ENCODE measurements around the gene CHST8. TPM values are rescaled to one million over a fixed set of nuclear protein-coding genes. Genes with fewer than 3 reads are reported as not detected.

Gene CHST8
- total RNA-seq, 1 donor from 2014 or later, result not detected

GRCh38 chr19:33788676-33789075, 166.9 kb downstream of the CHST8 start:
- Histone ChIP-seq H3K27me3 (ENCODE audit: control insufficient read depth, insufficient read depth, low read length) (peaks cover 15% of the 10 kb centered on the region), H3K36me3 (ENCODE audit: control insufficient read depth, insufficient read depth, low read length) (no peaks in the 10 kb centered on the region), H3K4me3 (ENCODE audit: low read depth, low read length) (no peak overlapping the region)
- no peak for TF ChIP-seq CTCF (IDR thresholded peaks at IDR 0.05; ENCODE audit: insufficient read depth, low read length, poor library complexity, severe bottlenecking)
- no peak for DNase-seq (ENCODE audit: low read depth)

GRCh38 chr19:33789344-33789743, 167.6 kb downstream of the CHST8 start:
- no peak overlapping the region for H3K4me3 ChIP-seq (ENCODE audit: low read depth, low read length)
- peaks cover 15% of the 10 kb centered on the region for H3K27me3 ChIP-seq (ENCODE audit: control insufficient read depth, insufficient read depth, low read length)
- no peak for DNase-seq (ENCODE audit: low read depth)
- TF ChIP-seq CTCF (IDR thresholded peaks at IDR 0.05; ENCODE audit: insufficient read depth, low read length, poor library complexity, severe bottlenecking), result no peak
- H3K36me3 ChIP-seq (ENCODE audit: control insufficient read depth, insufficient read depth, low read length), result no peaks in the 10 kb centered on the region

GRCh38 chr19:33794683-33795369, 173.1 kb downstream of the CHST8 start:
- H3K27me3 ChIP-seq (ENCODE audit: control insufficient read depth, insufficient read depth, low read length), result peaks cover 12% of the 10 kb centered on the region
- DNase-seq (ENCODE audit: low read depth), result no peak
- no peak for TF ChIP-seq CTCF (IDR thresholded peaks at IDR 0.05; ENCODE audit: insufficient read depth, low read length, poor library complexity, severe bottlenecking)
- H3K36me3 ChIP-seq (ENCODE audit: control insufficient read depth, insufficient read depth, low read length), result no peaks in the 10 kb centered on the region
- H3K4me3 ChIP-seq (ENCODE audit: low read depth, low read length), result peak overlapping the region; percentile 67

- DNase-seq (ENCODE audit: low read depth), result no peak
- peak overlapping the region; percentile 67 for H3K4me3 ChIP-seq (ENCODE audit: low read depth, low read length)
- H3K27me3 ChIP-seq (ENCODE audit: control insufficient read depth, insufficient read depth, low read length), result peaks cover 12% of the 10 kb centered on the region
- TF ChIP-seq CTCF (IDR thresholded peaks at IDR 0.05; ENCODE audit: insufficient read depth, low read length, poor library complexity, severe bottlenecking), result peak; percentile 65
- H3K36me3 ChIP-seq (ENCODE audit: control insufficient read depth, insufficient read depth, low read length), result no peaks in the 10 kb centered on the region
Measured at GRCh38 chr19:33795370-33796163, 173.8 kb downstream of the CHST8 start.

- no peak for TF ChIP-seq CTCF (IDR thresholded peaks at IDR 0.05; ENCODE audit: insufficient read depth, low read length, poor library complexity, severe bottlenecking)
- peak within 1 kb of the TSS; percentile 67 for H3K4me3 ChIP-seq (ENCODE audit: low read depth, low read length)
- H3K36me3 ChIP-seq (ENCODE audit: control insufficient read depth, insufficient read depth, low read length), result no peaks in the 10 kb centered on the region
- H3K27me3 ChIP-seq (ENCODE audit: control insufficient read depth, insufficient read depth, low read length), result peaks cover 10% of the 10 kb centered on the region
- DNase-seq (ENCODE audit: low read depth), result no peak
Measured at GRCh38 chr19:33796164-33796875, 174.6 kb downstream of the CHST8 start, which contains the start of gene KCTD15. Gene KCTD15 (plus strand): TSS chr19:33796870. CDS start chr19:33800455, 3,585 bp downstream.

Data from kidney epithelial cell (primary cell).